Fibroblast of upper back skin (primary cell): ENCODE measurements around the gene IFIH1.
A peak's percentile ranks its signal among the peaks of the same experiment; 100 is the strongest.

Source experiments
- DNase-seq: peaks from one replicate; pipeline ENCODE4 v3.0.0-alpha.2; 2013

Gene IFIH1

GRCh38 chr2:162318328-162319180 is at the start of gene IFIH1:
Gene IFIH1, minus strand, starts transcription at chr2:162318684. Its CDS starts 377 bp downstream, at chr2:162318307.
- peak; percentile 84 for DNase-seq

- DNase-seq, result no peak
These were observed 46.9 kb upstream of the IFIH1 start for GRCh38 chr2:162365392-162365791.

- no peak for DNase-seq
These were observed 26.1 kb upstream of the IFIH1 start for GRCh38 chr2:162344617-162344950.

- DNase-seq, result peak; percentile 90
These were observed 25.5 kb upstream of the IFIH1 start, which contains the start of gene GCA for GRCh38 chr2:162343824-162344616. Gene GCA, plus strand, starts transcription at chr2:162344132. Its CDS starts 117 bp downstream, at chr2:162344249.

GRCh38 chr2:162343492-162343823 is 25.0 kb upstream of the IFIH1 start:
- DNase-seq, result no peak

GRCh38 chr2:162342841-162343240 is 24.4 kb upstream of the IFIH1 start:
- no peak for DNase-seq

GRCh38 chr2:162342321-162342720 is 23.8 kb upstream of the IFIH1 start:
- no peak for DNase-seq

GRCh38 chr2:162340822-162341221 is 22.3 kb upstream of the IFIH1 start:
- DNase-seq, result no peak

GRCh38 chr2:162337868-162338267 is 19.4 kb upstream of the IFIH1 start:
- DNase-seq, result no peak

- DNase-seq, result peak; percentile 18
These were observed 15.5 kb upstream of the IFIH1 start for GRCh38 chr2:162333968-162334367.

GRCh38 chr2:162330881-162331280 is 12.4 kb upstream of the IFIH1 start:
- no peak for DNase-seq

GRCh38 chr2:162328424-162329157 is 10.1 kb upstream of the IFIH1 start:
- DNase-seq, result no peak

- no peak for DNase-seq
These were observed 9.3 kb upstream of the IFIH1 start for GRCh38 chr2:162327806-162328205.

GRCh38 chr2:162327134-162327769 is 8.8 kb upstream of the IFIH1 start:
- no peak for DNase-seq

GRCh38 chr2:162324953-162325352 is 6.5 kb upstream of the IFIH1 start:
- no peak for DNase-seq

- DNase-seq, result no peak
These were observed 2.5 kb upstream of the IFIH1 start for GRCh38 chr2:162320864-162321517.

GRCh38 chr2:162317861-162318327 is 590 bp downstream of the IFIH1 start:
- no peak for DNase-seq

GRCh38 chr2:162317058-162317742 is 1.3 kb downstream of the IFIH1 start:
- DNase-seq, result no peak

- DNase-seq, result no peak
These were observed 1.9 kb downstream of the IFIH1 start for GRCh38 chr2:162316590-162316989.

- DNase-seq, result no peak
These were observed 2.5 kb downstream of the IFIH1 start for GRCh38 chr2:162315938-162316337.

- no peak for DNase-seq
These were observed 5.6 kb downstream of the IFIH1 start for GRCh38 chr2:162312853-162313252.
